ENCODE measurements around the gene PDZD11. TPM values are rescaled to one million over a fixed set of nuclear protein-coding genes. Genes with fewer than 3 reads are reported as not detected.
"Not testable (repeated sequence)": the region's sequence is repeated elsewhere in the genome, so short reads cannot be mapped to it uniquely, and the experiment has no call there.

The PDZD11 gene
- total RNA-seq, 1 donor from 2014 or later, result 38.3 TPM

DNA sequence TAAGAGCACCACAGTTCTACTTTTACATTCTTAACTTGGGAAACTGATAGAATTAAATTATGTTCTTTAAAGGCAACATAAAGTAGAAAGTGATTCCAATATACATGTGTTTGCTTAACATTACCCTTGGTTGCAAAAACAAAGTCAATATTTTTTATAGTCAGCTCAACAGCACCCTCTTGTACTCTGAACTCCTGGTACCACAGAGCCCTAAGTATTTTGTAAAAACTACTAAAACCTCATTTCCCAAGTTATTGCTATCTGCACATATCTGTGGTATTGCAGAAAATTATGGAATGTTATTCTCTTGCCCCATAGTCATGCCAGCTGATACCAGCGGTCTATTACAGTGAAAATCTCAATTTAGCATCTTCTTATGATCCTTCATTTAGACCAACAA lies 3.1 kb upstream of the PDZD11 start:
- Mint-ChIP-seq H3K36me3 (ENCODE audit: low read depth) (no peaks in the 10 kb centered on the region), H3K9me3 (no peaks in the 10 kb centered on the region), H3K4me3 (peak overlapping the region; percentile 85), H3K4me1 (peaks cover 28% of the 10 kb centered on the region), H3K27ac (ENCODE audit: unreplicated experiment) (no peak overlapping the region), H3K27me3 (ENCODE audit: low read depth) (no peaks in the 10 kb centered on the region)
- TF ChIP-seq, protein P1, sequence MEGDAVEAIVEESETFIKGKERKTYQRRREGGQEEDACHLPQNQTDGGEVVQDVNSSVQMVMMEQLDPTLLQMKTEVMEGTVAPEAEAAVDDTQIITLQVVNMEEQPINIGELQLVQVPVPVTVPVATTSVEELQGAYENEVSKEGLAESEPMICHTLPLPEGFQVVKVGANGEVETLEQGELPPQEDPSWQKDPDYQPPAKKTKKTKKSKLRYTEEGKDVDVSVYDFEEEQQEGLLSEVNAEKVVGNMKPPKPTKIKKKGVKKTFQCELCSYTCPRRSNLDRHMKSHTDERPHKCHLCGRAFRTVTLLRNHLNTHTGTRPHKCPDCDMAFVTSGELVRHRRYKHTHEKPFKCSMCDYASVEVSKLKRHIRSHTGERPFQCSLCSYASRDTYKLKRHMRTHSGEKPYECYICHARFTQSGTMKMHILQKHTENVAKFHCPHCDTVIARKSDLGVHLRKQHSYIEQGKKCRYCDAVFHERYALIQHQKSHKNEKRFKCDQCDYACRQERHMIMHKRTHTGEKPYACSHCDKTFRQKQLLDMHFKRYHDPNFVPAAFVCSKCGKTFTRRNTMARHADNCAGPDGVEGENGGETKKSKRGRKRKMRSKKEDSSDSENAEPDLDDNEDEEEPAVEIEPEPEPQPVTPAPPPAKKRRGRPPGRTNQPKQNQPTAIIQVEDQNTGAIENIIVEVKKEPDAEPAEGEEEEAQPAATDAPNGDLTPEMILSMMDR (conservative IDR thresholded peaks at IDR 0.05), result no peak
- DNase-seq (ENCODE audit: low read depth, low spot score), result no peak

DNA sequence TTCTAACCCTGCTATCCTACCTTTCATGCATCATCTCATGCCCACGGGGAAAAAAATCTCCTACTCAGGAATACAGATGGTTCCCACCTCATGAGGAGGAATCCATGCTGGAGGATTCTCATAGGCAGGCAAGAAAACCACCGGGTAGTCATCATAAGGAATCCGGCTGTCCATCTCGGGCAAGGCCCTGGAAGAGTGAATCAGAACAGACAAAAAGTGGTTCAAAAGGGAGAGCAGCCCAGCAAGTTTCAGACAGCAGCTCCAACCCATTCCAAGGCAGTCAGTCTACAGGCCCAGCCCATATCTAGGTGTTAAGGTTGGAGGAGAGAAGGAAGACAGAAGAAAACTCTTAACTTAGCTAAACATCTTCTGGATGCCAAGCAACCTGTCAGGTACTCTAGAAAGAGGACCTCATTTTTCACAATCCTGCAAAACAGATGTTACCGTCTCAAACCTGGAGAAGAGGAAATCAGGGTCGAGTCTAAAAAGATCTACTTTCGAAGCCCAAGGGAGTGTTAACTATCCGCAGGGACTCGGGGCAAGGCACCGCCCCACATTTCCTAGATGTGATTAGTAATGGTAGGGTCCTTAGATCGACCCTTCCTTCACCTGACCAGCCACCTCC lies 447 bp downstream of the PDZD11 start:
- TF ChIP-seq, protein P1 (conservative IDR thresholded peaks at IDR 0.05), result no peak
- peaks cover 28% of the 10 kb centered on the region for H3K4me1 Mint-ChIP-seq
- H3K27me3 Mint-ChIP-seq (ENCODE audit: low read depth), result no peaks in the 10 kb centered on the region
- peak overlapping the region; percentile 71 for H3K27ac Mint-ChIP-seq (ENCODE audit: unreplicated experiment)
- H3K9me3 Mint-ChIP-seq, result no peaks in the 10 kb centered on the region
- peak overlapping the region; percentile 96 for H3K4me3 Mint-ChIP-seq
- H3K36me3 Mint-ChIP-seq (ENCODE audit: low read depth), result peaks cover 5% of the 10 kb centered on the region
- no peak for DNase-seq (ENCODE audit: low read depth, low spot score)

DNA sequence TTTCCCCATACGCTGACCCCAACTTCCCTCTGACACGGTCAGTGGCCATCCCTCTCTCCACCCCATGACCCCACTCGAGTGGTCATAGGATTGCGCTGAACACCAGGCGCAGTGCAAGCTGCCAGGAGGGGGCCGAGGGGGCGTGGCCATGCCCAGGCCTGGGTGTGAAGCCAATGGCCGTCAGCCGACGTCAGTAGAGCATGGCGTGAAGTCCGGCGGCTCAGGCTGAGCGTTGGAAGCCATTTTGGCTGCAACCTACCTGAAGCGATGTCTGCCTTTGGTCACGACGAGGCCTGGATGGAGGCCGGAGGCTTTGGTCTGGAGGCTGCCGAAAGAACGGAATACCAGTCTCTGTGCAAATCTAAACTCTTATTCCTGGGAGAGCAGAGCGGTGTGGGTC lies 7.8 kb downstream of the PDZD11 start, which contains the start of gene RAB41:
Gene RAB41, plus strand, starts transcription at position 222 of the 400 bp plus-strand sequence. Its CDS starts 46 bp downstream, at position 268.
- Mint-ChIP-seq H3K4me3 (no peak within 1 kb of the TSS), H3K9me3 (peaks cover 7% of the 10 kb centered on the region), H3K27me3 (ENCODE audit: low read depth) (no peaks in the 10 kb centered on the region), H3K27ac (ENCODE audit: unreplicated experiment) (no peak within 1 kb of the TSS), H3K4me1 (no peaks in the 10 kb centered on the region), H3K36me3 (ENCODE audit: low read depth) (peaks cover 7% of the 10 kb centered on the region)
- DNase-seq (ENCODE audit: low read depth, low spot score), result no peak
- TF ChIP-seq, protein P1 (conservative IDR thresholded peaks at IDR 0.05), result no peak

DNA sequence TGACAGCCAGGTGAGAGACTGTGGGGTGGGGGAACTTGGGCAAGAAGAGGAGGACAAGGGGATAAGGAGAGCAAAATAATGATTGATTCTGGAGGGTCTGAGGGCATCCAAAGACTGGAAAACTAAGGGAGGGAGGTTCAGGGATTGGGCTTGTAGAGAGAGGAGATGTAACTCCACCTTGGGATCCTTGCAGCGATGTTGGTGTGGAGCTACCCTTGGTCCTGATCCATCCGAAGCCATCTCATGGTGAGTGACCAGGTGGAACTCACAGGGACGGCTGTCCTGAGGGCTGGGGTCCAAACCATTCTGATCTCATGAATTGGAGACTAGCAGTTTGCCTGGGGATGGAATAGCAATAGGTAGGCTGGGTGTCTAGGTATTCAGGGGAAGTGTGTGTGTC lies 9.2 kb downstream of the PDZD11 start:
- Mint-ChIP-seq H3K36me3 (ENCODE audit: low read depth) (peaks cover 2% of the 10 kb centered on the region), H3K9me3 (peaks cover 7% of the 10 kb centered on the region), H3K4me3 (no peak overlapping the region), H3K27me3 (ENCODE audit: low read depth) (no peaks in the 10 kb centered on the region), H3K27ac (ENCODE audit: unreplicated experiment) (no peak overlapping the region), H3K4me1 (no peaks in the 10 kb centered on the region)
- TF ChIP-seq, protein P1 (conservative IDR thresholded peaks at IDR 0.05), result no peak
- no peak for DNase-seq (ENCODE audit: low read depth, low spot score)

DNA sequence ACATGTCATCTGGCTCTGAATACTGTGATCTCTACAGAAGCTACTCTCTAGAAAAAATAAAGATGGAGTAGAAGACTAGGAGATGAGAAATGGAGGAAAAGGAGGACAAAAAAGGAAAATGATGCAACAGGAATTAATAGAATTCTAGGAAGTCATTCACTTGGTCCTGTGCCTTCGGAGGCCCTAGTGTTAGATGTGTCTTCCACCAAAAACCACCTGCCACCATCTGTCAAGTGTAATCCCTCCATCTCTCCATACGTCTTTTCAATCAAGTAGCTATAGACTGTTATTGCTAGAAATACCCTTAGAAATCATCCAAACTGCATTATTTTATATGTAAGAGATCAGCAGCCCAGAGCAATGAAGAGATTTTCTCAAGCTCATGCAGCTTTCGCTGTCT lies 10.6 kb downstream of the PDZD11 start:
- TF ChIP-seq, protein P1 (conservative IDR thresholded peaks at IDR 0.05), result no peak
- Mint-ChIP-seq H3K27me3 (ENCODE audit: low read depth) (no peaks in the 10 kb centered on the region), H3K27ac (ENCODE audit: unreplicated experiment) (no peak overlapping the region), H3K9me3 (peaks cover 7% of the 10 kb centered on the region), H3K4me1 (no peaks in the 10 kb centered on the region), H3K36me3 (ENCODE audit: low read depth) (peaks cover 2% of the 10 kb centered on the region), H3K4me3 (no peak overlapping the region)
- no peak for DNase-seq (ENCODE audit: low read depth, low spot score)

DNA sequence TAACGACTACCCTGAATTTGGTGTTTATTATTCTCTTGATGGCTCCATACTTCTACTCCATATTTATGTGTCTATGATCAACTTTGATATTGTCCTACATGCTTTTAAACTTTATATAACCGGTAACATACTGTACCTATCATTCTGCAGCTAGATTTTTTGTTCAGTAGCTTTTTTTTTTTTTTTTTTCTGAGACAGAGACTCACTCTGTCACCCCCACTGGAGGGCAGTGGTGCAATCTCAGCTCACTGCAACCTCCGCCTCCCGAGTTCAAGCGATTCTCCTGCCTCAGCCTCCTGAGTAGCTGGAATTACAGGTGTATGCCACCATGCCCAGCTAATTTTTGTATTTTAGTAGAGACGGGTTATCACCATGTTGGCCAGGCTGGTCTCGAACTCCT lies 15.7 kb downstream of the PDZD11 start:
- not testable (repeated sequence) for H3K4me3 Mint-ChIP-seq; H3K9me3 Mint-ChIP-seq; H3K4me1 Mint-ChIP-seq; H3K27ac Mint-ChIP-seq (ENCODE audit: unreplicated experiment); H3K27me3 Mint-ChIP-seq (ENCODE audit: low read depth); H3K36me3 Mint-ChIP-seq (ENCODE audit: low read depth); DNase-seq (ENCODE audit: low read depth, low spot score)

Data from neural crest cell (in vitro differentiated cells).